KOPT-K1 (cell line): ENCODE data around the gene GATA3.

Source experiments
- H3K27ac ChIP-seq: fragments of 200-600 bp; sonication (generic); 2 replicates; pipeline ENCODE4 v1.5.1; 2016; ENCODE audit warnings: antibody characterized with exemption, mild to moderate bottlenecking, low read depth, low read length; ENCODE audit not compliant: poor library complexity, severe bottlenecking
- H3K36me3 ChIP-seq: fragments of 200-600 bp; sonication (generic); 2 replicates; pipeline ENCODE4 v1.5.1; 2017; ENCODE audit warnings: antibody characterized with exemption, mild to moderate bottlenecking, low read length, moderate library complexity; ENCODE audit not compliant: insufficient read depth
- H3K9me3 ChIP-seq: fragments of 200-600 bp; sonication (generic); 2 replicates; pipeline ENCODE4 v1.5.1; 2017; ENCODE audit warnings: antibody characterized with exemption, low read length, mild to moderate bottlenecking; ENCODE audit not compliant: insufficient read depth, poor library complexity, severe bottlenecking

GATA3 gene

GRCh38 chr10:8044908-8045725 is 9.4 kb upstream of the GATA3 start:
- no peaks in the 10 kb centered on the region for H3K9me3 ChIP-seq
- H3K36me3 ChIP-seq, result no peaks in the 10 kb centered on the region
- no peak overlapping the region for H3K27ac ChIP-seq

GRCh38 chr10:8045726-8046494 is 8.6 kb upstream of the GATA3 start:
- Histone ChIP-seq H3K9me3 (no peaks in the 10 kb centered on the region), H3K36me3 (no peaks in the 10 kb centered on the region), H3K27ac (no peak overlapping the region)

GRCh38 chr10:8047452-8048280 is 6.8 kb upstream of the GATA3 start:
- H3K27ac ChIP-seq, result no peak overlapping the region
- H3K36me3 ChIP-seq, result no peaks in the 10 kb centered on the region
- H3K9me3 ChIP-seq, result no peaks in the 10 kb centered on the region

GRCh38 chr10:8048281-8049008 is 6.0 kb upstream of the GATA3 start:
- Histone ChIP-seq H3K9me3 (no peaks in the 10 kb centered on the region), H3K27ac (no peak overlapping the region), H3K36me3 (no peaks in the 10 kb centered on the region)

- H3K27ac ChIP-seq, result peak overlapping the region; percentile 49
These were observed 5.2 kb upstream of the GATA3 start for GRCh38 chr10:8049045-8049864.

GRCh38 chr10:8049865-8050555 is 4.5 kb upstream of the GATA3 start:
- peak overlapping the region; percentile 49 for H3K27ac ChIP-seq
- no peaks in the 10 kb centered on the region for H3K9me3 ChIP-seq
- H3K36me3 ChIP-seq, result no peaks in the 10 kb centered on the region

More at GRCh38 chr10:8049045-8049864, 5.2 kb upstream of the GATA3 start:
- Histone ChIP-seq H3K9me3 (no peaks in the 10 kb centered on the region), H3K36me3 (no peaks in the 10 kb centered on the region)

- peak overlapping the region; percentile 49 for H3K27ac ChIP-seq
- peaks cover 3% of the 10 kb centered on the region; the same call in 1 of the 2 replicates for H3K36me3 ChIP-seq
- H3K9me3 ChIP-seq, result no peaks in the 10 kb centered on the region
These were observed 3.9 kb upstream of the GATA3 start for GRCh38 chr10:8050556-8051108.

GRCh38 chr10:8051109-8051821 is 3.2 kb upstream of the GATA3 start:
- Histone ChIP-seq H3K36me3 (peaks cover 7% of the 10 kb centered on the region; the same call in 1 of the 2 replicates), H3K27ac (no peak overlapping the region), H3K9me3 (no peaks in the 10 kb centered on the region)

GRCh38 chr10:8051851-8052257 is 2.6 kb upstream of the GATA3 start:
- Histone ChIP-seq H3K9me3 (no peaks in the 10 kb centered on the region), H3K36me3 (peaks cover 13% of the 10 kb centered on the region; the same call in 1 of the 2 replicates), H3K27ac (no peak overlapping the region)

GRCh38 chr10:8052341-8052955 is 2.0 kb upstream of the GATA3 start:
- Histone ChIP-seq H3K27ac (no peak overlapping the region), H3K9me3 (no peaks in the 10 kb centered on the region), H3K36me3 (peaks cover 19% of the 10 kb centered on the region)

GRCh38 chr10:8052956-8053445 is 1.5 kb upstream of the GATA3 start:
- Histone ChIP-seq H3K27ac (no peak overlapping the region), H3K9me3 (no peaks in the 10 kb centered on the region), H3K36me3 (peaks cover 24% of the 10 kb centered on the region)
